ENCODE data around the gene NUDT4. TPM values are rescaled to one million over a fixed set of nuclear protein-coding genes. Genes with fewer than 3 reads are reported as not detected.
A peak's percentile ranks its signal among the peaks of the same experiment; 100 is the strongest.

NUDT4 gene
- total RNA-seq, 2 experiments from 2014 or later = 37.8 to 41.0 TPM

DNA sequence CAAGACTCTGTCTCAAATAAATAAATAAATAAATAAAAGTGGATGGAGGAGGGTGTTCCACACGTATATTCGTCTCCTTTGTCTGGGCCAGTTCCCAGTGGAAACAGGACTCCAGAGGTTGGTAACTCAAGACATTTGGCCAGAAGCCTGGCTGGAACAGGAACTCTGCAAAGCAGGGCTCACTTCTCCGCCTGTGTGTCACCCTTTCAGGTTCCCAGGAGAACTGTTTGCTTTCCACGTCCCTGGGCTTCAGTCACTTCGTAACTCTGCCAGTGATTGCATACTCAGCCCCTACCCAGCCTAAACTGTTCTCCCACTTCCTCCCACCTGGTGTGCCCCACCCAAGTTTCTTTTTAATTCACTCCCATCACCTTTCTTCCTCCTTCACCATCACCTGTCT, 71.1 kb downstream of the NUDT4 start:
- no peaks in the 10 kb centered on the region for H3K27me3 Mint-ChIP-seq
- peak overlapping the region; percentile 77 for H3K27ac Mint-ChIP-seq
- ChIA-PET CTCF (no interaction called here), POLR2A (no interaction called here)
- H3K4me1 Mint-ChIP-seq = peaks cover 23% of the 10 kb centered on the region
- peaks cover 1% of the 10 kb centered on the region for H3K9me3 Mint-ChIP-seq
- no peak for DNase-seq
- H3K4me3 Mint-ChIP-seq = no peak overlapping the region
- H3K36me3 Mint-ChIP-seq (ENCODE audit: low read depth) = no peaks in the 10 kb centered on the region

DNA sequence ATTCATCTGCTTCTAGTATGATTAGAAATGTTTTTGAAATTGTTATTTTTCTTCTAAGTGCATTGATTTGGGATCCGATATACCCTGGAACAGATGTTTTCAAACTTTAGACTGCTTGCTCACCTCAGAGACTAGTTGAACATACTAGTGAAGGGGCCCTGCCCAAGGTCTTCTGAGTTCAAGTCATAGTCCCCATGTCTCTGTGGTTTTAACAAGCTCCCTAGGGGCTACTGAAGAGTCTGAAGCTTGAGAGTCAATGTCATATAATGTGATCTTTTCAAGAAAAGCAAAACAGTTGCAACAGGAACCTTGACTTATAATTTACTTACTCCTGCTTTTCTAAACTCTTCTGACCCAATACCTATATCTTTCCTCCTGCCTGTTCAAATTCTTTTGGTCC, 71.6 kb downstream of the NUDT4 start:
- H3K9me3 Mint-ChIP-seq = peaks cover 1% of the 10 kb centered on the region
- no peaks in the 10 kb centered on the region for H3K36me3 Mint-ChIP-seq (ENCODE audit: low read depth)
- no peak for DNase-seq
- peaks cover 23% of the 10 kb centered on the region for H3K4me1 Mint-ChIP-seq
- ChIA-PET CTCF (interaction anchor here (0.6 kb wide), 1 partner anchor 540 kb away, joined by 3 read pairs; no protein-coding TSS in a partner anchor), POLR2A (no interaction called here)
- peak overlapping the region; percentile 77 for H3K27ac Mint-ChIP-seq
- no peak overlapping the region for H3K4me3 Mint-ChIP-seq
- H3K27me3 Mint-ChIP-seq = no peaks in the 10 kb centered on the region

DNA sequence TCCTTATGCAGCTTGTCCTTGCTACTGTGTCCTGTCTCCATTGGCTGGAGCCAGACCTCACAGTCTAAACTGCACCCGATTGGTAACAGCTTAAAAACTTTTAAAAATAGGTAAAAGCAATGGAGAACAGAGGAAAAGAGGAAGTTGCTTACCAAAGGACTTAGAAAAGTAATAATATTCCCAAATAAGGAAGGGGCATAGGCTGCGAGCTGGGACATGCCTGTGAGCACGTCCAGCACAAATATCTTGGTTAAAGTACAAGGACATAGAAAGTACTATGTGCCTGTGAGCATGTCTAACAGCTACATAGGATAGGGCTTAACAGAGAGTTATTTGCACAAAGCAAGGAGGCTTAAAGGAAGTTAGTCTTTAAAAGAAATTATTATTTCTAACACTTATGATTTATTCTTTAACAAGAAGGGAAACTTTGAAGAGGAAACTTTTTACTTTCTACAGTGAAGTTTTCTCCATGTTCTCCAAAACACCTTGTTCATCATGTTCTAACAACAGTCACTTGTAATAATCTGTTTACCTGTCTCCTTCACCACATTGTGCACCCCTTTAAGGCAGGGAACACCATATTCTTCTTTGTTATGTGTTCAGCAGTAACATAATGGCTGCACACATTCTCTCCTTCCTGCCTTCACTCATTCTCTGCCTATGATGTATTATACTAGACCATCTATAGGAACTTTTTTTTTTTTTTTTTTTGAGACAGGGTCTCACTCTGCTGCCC, 73.9 kb downstream of the NUDT4 start:
- H3K4me1 Mint-ChIP-seq = peaks cover 23% of the 10 kb centered on the region
- CTCF ChIA-PET = interaction anchor here (0.6 to 0.7 kb wide), 2 partner anchors 309 to 656 kb away, joined by 3 read pairs; no protein-coding TSS in a partner anchor

DNA sequence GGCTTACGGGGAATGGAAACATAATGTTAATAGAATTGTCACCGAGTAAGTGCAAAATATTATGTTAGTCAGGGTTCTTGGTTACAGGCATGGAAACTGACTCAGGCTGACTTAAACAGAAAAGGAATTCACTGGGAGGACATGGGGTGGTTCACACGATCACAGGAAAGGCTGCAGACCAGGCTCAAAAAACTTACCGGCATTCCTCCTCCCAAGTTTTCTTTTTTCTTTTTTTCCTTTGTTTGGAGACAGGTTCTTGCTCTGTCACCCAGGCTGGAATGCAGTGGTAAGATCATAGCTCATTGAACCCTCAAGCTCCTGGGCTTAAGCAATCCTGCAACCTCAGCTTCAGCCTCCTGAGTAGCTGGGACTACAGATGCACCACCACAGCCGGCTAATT, 75.9 kb downstream of the NUDT4 start:
- no peak overlapping the region for H3K4me3 Mint-ChIP-seq
- DNase-seq = no peak
- H3K4me1 Mint-ChIP-seq = peaks cover 9% of the 10 kb centered on the region
- H3K27ac Mint-ChIP-seq = no peak overlapping the region
- peaks cover 1% of the 10 kb centered on the region for H3K9me3 Mint-ChIP-seq
- peaks cover 5% of the 10 kb centered on the region for H3K27me3 Mint-ChIP-seq
- H3K36me3 Mint-ChIP-seq (ENCODE audit: low read depth) = no peaks in the 10 kb centered on the region
- CTCF ChIA-PET = no interaction called here
- POLR2A ChIA-PET = no interaction called here

More for the DNA sequence above, 73.9 kb downstream of the NUDT4 start:
- H3K4me3 Mint-ChIP-seq = no peak overlapping the region
- no peak for DNase-seq
- H3K27ac Mint-ChIP-seq = no peak overlapping the region
- peaks cover 3% of the 10 kb centered on the region for H3K27me3 Mint-ChIP-seq
- no peaks in the 10 kb centered on the region for H3K36me3 Mint-ChIP-seq (ENCODE audit: low read depth)
- POLR2A ChIA-PET = no interaction called here
- H3K9me3 Mint-ChIP-seq = peaks cover 1% of the 10 kb centered on the region

DNA sequence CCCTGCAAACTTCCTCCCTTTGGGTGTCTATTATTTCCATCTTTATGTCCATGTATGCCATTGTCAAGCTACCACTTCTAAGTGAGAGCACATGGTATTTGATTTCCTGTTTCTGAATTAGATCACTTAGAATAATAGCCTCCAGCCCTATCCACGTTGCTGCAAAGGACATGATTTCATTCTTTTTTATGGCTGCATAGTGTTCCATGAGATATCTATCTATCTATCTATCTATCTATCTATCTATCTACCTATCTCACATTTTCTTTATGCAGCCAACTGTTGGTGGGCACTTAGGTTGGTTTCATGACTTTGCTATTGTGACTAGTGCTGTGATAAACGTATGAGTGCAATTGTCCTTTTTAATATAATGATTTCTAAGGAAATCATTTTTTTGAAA, 78.4 kb downstream of the NUDT4 start:
- ChIA-PET CTCF (no interaction called here), POLR2A (no interaction called here)
- Mint-ChIP-seq H3K4me3 (no peak overlapping the region), H3K36me3 (ENCODE audit: low read depth) (no peaks in the 10 kb centered on the region), H3K9me3 (no peaks in the 10 kb centered on the region), H3K27me3 (peaks cover 5% of the 10 kb centered on the region), H3K27ac (no peak overlapping the region), H3K4me1 (peaks cover 2% of the 10 kb centered on the region)
- DNase-seq = no peak

Other genes with a start within 250 kb of the NUDT4 start
- 100 to 1,000 TPM; 157 to 189 TPM for gene UBE2N, start 64.0 kb downstream of the NUDT4 start, total RNA-seq
- 10 to 100 TPM; 55.6 to 69.0 TPM for gene MRPL42, start 89.6 kb downstream of the NUDT4 start, total RNA-seq
- 10 to 100 TPM; 28.0 to 31.6 TPM for gene SOCS2, start 194.8 kb downstream of the NUDT4 start, total RNA-seq